GM15510 (cell line): ENCODE measurements around the gene UBXN2A.

Source experiments
- POLR2A ChIP-seq: IDR thresholded peaks from 3 replicates; pipeline ENCODE4 v1.6.1; 2011; ENCODE audit warnings: borderline replicate concordance; ENCODE audit not compliant: insufficient read length; ENCODE audit errors: extremely low read depth

The UBXN2A gene, protein sequence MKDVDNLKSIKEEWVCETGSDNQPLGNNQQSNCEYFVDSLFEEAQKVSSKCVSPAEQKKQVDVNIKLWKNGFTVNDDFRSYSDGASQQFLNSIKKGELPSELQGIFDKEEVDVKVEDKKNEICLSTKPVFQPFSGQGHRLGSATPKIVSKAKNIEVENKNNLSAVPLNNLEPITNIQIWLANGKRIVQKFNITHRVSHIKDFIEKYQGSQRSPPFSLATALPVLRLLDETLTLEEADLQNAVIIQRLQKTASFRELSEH

DNA sequence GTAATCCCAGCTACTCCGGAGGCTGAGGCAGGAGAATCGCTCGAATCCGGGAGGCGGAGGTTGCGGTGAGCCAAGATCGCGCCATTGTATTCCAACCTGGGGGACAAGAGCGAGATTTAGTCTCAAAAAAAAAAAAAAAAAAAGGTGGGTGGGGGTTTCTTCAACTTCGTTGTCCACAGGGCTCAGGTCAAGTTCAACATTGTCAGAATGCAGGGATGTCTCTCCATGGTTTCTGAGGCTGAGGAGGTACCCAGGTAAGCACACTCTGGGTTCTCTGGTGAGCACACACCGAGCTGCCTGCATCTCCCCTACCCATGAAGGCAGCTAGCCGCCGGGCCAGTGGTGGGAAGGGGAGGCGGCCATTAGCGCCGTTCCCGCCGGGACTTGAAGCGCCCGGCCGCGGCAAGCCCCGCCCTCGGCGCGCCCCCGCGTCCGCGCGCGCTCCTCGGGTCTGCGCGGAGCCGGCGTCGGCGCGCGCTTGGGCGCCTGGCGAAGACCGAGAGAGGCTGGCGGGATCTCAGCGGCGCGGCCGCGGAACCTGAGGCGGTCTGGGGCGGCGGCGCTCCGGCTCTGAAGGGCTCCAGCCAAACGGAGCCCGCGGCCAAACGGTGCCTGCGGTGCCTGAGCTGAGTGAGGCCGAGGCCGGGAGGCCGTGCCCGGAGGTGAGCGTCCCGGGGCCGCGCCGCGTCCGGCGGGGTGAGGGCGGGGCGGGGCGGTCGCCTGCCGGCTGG, at the start of gene UBXN2A:
TSS of gene UBXN2A (plus strand) at position 477 of the 731 bp plus-strand sequence. CDS start 17,852 bp downstream, outside the sequence.
- TF ChIP-seq POLR2A = peak; percentile 83

DNA sequence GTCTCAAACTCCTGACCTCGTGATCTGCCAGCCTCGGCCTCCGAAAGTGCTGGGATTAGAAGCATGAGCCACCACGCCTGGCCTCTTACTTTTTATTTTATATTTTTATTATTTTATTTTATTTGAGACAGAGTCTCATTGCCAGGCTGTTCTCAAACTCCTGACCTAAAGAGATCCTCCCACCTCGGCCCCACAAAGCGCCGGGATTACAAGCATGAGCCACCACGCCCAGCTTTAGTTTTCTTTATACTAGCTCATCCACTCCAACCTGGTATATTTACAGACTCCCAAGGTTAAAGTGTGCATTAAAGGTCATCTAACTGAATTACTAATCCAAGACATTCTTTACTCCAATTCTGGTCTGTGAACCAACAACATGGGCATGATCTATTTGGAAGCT, 40.1 kb upstream of the UBXN2A start:
- no peak for TF ChIP-seq POLR2A

DNA sequence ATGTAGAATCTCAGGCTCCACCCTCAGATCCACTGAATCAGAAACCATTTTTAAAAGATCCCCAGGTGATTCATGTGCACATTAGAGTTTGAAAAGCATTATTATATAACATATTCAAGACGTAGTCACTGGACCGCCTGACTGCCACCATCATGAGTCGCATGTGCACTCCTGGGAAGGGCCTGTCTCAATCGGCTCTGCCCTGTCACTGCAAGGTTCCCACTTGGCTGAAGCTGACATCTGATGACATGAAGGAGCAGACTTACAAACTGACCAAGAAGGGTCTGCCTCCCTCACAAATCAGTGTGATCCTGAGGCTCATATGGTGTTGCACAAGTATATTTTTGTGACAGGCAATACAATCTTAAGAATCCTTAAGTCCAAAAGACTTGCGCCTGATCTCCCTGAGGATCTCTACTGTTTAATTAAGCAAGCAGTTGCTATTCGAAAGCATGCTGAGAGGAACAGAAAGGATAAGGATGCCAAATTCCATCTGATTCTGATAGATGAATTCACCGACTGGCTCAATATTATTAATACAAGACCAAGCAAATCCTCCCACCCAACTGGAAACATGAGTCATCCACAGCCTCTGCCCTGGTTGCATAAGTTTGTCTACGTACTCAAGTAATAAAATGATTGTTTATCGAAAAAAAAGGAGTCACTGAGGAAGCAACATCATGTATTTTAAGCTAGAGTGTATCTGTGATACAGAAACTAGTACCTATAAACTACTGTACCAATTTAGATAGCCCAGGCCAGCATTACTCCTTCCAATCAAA, 39.5 kb upstream of the UBXN2A start:
- TF ChIP-seq POLR2A = no peak

DNA sequence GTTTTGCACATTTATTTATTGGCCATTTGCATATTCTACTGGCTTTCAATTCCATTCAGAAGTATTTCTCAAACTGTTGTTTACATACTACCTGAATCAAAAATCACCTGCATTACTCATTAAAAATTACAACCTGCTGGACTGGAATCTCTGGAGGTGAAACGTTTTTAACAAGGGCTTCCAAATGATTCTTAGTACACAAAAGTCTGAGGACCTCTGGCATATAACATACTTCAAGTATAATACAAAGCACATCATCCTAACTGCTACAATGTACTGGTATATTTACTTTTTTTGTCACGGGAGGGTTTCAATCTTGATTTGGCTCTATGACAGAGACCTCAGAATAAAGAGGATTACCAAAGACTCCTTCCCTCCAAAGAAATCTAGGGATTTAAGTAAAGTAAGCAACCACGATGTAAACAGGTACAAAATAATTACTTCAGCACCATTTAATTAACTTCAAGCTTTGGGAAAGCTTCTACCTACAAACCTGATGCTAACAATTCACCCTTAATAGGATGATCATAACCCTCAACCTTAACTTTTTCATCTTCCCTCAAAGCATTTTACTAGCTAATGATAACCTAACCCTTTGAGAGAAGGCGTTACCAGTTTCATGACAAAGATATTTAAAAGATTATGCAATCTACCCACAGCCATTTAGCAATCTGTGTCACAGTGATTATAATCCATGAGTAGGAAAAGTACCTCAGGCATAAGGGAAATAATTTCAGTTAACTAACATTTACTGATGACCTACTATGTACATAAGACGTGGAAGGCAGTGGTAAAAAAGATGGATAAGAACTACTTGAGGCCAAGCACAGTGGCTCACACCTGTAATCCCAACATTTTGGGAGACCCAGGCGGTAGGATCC, 38.1 kb upstream of the UBXN2A start:
- no peak for TF ChIP-seq POLR2A

DNA sequence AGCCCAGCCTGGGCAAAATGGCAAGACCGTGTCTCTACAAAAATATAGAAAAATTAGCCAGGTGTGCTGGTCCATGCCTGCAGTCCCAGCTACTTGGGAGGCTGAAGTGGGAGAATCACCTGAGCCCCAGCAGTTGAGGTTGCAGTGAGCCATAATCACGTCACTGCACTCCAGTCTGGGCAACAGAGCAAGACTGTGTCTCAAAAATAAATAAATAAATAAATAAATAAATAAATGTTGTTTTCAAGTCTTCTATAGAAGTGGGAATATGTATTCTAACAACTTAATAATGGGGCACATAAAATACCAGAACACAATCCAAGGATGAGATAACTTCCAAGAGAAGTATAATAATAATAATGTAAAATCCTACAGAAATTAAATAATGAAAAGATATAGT, 37.2 kb upstream of the UBXN2A start:
- no peak for TF ChIP-seq POLR2A

DNA sequence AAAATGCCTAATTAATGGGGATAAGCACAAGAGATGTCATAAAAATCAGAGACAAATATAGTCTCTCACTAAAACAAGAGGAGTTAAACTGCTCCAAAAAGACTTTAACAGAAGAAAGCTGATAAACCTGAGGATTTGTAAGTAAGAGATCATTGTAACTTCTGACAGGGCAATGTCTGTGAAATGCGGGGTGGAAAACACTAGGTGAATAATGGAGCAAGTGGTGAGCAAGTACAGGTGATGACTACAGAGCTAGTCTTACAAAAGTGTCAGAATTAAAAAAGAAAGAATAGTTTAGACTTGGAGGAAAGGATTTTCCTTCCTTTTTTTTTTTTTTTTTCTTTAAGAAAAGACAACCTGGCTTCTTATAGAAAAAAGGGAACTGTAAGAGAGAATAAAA, 36.0 kb upstream of the UBXN2A start:
- TF ChIP-seq POLR2A = no peak

DNA sequence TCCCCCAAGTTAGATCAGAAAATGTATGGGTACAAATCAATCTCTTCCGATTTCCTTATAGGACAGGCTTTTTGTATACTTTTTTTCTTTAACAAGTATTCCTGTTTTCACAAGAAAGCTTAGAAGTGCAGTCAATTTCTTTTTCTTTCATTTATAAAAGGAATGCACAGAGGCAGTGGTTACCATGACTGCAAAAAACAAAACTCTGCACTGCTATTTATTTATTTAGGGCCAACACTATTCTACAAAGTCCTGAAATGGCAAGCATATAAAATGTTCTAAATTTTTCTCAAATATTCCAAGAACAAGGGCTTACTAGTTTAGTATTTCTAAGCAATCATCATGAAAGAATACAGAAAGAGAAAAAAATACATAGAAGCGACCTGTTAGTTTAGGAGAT, 35.6 kb upstream of the UBXN2A start:
- TF ChIP-seq POLR2A = no peak

DNA sequence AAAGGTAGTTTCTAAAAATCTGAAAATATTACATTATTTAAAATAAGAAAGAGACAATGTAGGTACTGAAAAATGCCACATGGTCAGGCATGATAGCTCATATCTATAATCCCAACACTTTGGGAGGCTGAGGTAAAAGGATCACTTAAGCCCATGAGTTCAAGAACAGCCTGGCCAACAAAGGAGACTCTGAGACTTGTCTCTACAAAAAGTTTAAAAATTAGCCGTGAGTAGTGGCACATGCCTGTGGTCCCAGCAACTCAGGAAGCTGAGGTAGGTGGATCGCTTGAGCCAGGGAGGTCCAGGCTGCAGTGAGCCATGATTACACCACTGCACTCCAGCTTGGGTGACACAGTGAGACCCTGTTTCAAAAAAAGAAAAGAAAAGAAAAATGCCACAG, 35.1 kb upstream of the UBXN2A start:
- TF ChIP-seq POLR2A = no peak

DNA sequence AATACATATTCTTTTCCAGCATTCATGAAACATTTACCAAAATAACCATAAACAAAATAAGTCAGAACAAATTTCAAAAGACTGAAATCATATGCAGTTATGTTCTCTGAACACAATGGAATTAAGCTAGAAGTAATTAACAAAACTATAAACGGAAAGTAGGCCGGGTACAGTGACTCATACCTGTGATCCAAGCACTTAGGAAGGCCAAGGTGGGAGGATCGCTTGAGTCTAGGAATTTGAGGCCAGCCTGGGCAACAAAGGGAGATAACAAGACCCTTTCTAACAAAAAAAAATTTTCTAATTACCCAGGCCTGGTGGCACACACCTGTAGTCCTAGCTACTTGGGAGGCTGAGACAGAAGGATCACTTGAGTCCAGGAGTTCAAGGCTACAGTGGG, 28.2 kb upstream of the UBXN2A start:
- TF ChIP-seq POLR2A = no peak

DNA sequence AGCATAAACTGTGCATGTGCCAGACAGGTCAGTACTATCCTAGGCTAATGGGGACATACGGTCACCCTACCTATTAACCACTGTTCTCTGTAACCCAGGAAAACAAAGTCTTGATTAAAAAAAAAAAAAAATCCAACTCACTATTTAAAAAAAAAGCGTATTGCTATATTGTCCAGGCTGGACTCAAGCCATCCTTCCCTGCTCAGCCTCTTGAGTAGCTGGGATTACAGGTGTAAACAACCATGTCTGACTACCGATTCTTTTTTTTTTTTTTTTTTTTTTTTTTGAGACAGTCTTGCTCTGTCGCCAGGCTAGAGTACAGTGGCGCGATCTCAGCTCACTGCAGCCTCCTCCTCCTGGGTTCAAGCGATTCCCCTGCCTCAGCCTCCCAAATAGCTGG, 24.9 kb upstream of the UBXN2A start:
- TF ChIP-seq POLR2A = no peak

DNA sequence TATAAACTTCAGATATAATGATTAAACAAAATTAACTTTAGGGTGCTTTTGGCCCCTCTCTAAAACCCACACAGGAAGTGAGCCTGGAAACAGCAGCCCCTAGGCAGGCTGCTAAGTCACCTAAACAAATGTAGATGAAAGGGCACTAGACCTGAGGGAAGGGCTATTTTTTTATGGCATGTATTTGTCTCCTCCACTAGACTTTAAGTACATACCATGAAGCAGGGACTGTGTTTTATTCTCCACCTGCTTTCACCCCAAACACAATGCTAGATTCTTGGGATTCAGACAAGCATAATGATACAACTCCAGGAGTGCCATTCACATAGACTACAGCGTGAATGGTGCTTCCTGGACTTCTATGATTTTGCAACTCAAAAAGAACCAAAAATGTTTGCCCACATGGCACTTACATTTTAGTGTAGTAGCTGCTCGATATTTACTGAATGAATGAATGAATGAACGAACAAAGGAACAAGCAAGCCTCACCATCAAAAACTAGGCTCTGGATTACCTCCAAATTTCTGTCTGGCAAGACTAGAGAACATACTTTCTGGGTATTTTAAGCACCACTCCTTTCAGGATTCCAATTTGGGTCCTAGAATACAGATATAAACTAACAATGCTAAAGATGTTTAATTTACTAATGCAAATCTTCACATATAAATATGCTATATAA, 23.4 kb upstream of the UBXN2A start:
- no peak for TF ChIP-seq POLR2A

DNA sequence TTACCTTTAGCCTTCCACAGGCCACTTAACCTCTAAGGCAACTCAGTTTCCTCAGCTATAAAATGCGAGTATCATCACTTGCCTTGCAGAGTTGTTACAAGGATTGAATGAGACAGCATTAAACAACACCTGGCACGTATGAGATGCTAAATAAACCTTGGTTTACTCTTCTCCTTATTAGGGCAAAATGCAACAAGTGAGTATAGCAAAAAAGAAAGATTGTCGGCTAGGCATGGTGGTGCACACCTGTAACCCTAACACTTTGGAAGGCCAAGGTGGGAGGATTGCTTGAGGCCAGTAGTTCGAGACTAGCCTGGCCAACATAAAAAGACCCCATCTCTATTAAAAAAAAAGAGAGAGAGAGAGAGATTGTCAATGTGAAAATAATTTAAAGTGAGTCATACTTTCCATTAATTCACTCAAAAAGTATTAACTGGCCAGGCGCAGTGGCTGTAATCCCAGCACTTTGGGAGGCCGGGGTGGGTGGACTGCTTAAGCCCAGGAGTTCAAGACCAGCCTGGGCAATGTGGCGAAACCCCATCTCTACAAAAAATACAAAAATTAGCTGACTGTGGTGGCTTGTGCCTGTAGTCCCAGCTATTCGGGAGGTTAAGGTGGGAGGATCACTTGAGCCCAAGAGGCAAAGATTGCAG, 21.3 kb upstream of the UBXN2A start:
- TF ChIP-seq POLR2A = no peak

DNA sequence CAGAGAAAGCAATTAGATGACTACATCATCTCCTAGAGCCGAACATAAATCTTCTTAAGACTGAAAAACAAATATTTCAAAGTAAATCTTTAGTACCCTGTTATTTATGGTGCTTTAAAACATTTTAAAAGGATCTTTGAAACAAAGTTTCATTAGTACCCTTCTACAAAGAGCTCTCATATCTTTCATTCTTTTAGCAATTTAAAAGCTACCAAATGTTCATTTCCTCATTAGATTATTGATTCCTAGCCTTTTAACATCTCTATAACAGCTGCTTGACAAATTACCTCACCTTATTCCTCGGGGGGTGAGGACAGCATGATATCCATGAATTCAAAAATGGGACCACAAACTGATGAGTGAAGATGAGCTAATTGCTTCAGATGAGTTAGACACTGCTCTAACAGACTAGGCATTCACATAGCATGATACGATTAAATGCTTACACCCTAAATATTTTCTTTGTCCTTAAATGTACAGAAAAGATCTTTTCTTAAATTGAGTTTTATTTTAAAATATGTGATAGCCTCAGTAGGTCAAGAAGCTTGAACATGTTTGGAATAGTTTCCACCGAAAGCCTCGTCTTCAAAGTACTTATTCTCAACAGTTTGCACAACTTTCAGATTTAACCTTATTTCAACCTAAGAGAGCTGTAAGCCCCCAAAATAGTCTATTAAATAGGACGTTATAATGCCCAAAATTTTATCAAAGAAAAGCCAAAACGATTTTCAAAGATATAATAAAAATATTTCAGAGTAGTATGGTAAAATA, 15.5 kb upstream of the UBXN2A start:
- TF ChIP-seq POLR2A = no peak
